Fibroblast of villous mesenchyme (primary cell): ENCODE results near the gene DNER. TPM values are rescaled to one million over a fixed set of nuclear protein-coding genes. Genes with fewer than 3 reads are reported as not detected.

Experiments used
- DNase-seq: peaks from one replicate; pipeline ENCODE4 v3.0.0-alpha.2; 2010; ENCODE audit warnings: low read depth
- H3K4me3 ChIP-seq: 2 replicates; pipeline ENCODE4 v1.5.1; 2011; ENCODE audit warnings: low read depth, mild to moderate bottlenecking, low read length
- CTCF ChIP-seq: IDR thresholded peaks from 2 replicates; pipeline ENCODE4 v1.5.1; 2012; ENCODE audit warnings: low read depth, mild to moderate bottlenecking, low read length; ENCODE audit not compliant: insufficient read depth
- total RNA-seq: library from RNA; depleted of rRNA; stranded (reverse); fragments of >200 nt; gene quantifications from 2 replicates; pipeline ENCODE4 v1.2.3, GENCODE V29; 2012

DNER gene
- total RNA-seq, 1 donor, result 0.86 TPM

GRCh38 chr2:229470781-229471180, 243.6 kb downstream of the DNER start:
- no peak for TF ChIP-seq CTCF
- DNase-seq, result no peak
- H3K4me3 ChIP-seq, result no peak overlapping the region

GRCh38 chr2:229467783-229468182, 246.6 kb downstream of the DNER start:
- TF ChIP-seq CTCF, result no peak
- DNase-seq, result no peak
- no peak overlapping the region for H3K4me3 ChIP-seq

GRCh38 chr2:229463841-229464346, 250.5 kb downstream of the DNER start:
- no peak for TF ChIP-seq CTCF
- DNase-seq, result no peak
- H3K4me3 ChIP-seq, result no peak overlapping the region

GRCh38 chr2:229462112-229462511, 252.2 kb downstream of the DNER start:
- H3K4me3 ChIP-seq, result no peak overlapping the region
- no peak for DNase-seq
- no peak for TF ChIP-seq CTCF

- DNase-seq, result no peak
- no peak for TF ChIP-seq CTCF
- no peak overlapping the region for H3K4me3 ChIP-seq
Measured at GRCh38 chr2:229456091-229456490, 258.3 kb downstream of the DNER start.

- no peak for TF ChIP-seq CTCF
- no peak overlapping the region for H3K4me3 ChIP-seq
- peak; percentile 88 for DNase-seq
Measured at GRCh38 chr2:229454934-229455631, 259.3 kb downstream of the DNER start.

GRCh38 chr2:229453230-229453629, 261.1 kb downstream of the DNER start:
- no peak for DNase-seq
- no peak for TF ChIP-seq CTCF
- H3K4me3 ChIP-seq, result no peak overlapping the region
